HepG2 (cell line): ENCODE results near the gene CCDC83. TPM values are rescaled to one million over a fixed set of nuclear protein-coding genes. Genes with fewer than 3 reads are reported as not detected.
A peak's percentile ranks its signal among the peaks of the same experiment; 100 is the strongest.
"Not testable (repeated sequence)": the region's sequence is repeated elsewhere in the genome, so short reads cannot be mapped to it uniquely, and the experiment has no call there.

Experiments used
- ATAC-seq: fragments of 200-7000 bp; cut with Tn5 transposase; 3 replicates; pipeline ENCODE4 v1.9.1; 2020; ENCODE audit warnings: mild to moderate bottlenecking, moderate library complexity
- BruUV-seq: library from RNA; stranded (reverse); fragments of 400-500 nt; replicated peaks from 2 replicates; lab custom pipeline; 2021; lab: Mats Ljungman, UMichigan
- CTCF ChIA-PET: fragments of 300-600 bp; formaldehyde crosslinking; extraction: SDS; loops from one replicate; lab custom pipeline; 2021; ENCODE audit warnings: low total read pairs, inconsistent platforms, low intra/inter-chr PET ratio; lab: Yijun Ruan, JAX
- POLR2A ChIA-PET: fragments of 350-600 bp; sonication (Branson Sonifier 250); formaldehyde crosslinking; loops from one replicate; lab custom pipeline; 2020; ENCODE audit warnings: antibody characterized with exemption, inconsistent platforms; lab: Yijun Ruan, JAX
- DNase-seq: peaks from one replicate; pipeline ENCODE4 v3.0.0-alpha.2; 2015; ENCODE audit warnings: low spot score
- FAIRE-seq: peaks from 3 replicates; lab custom pipeline; 2011; peaks lifted over from hg19 to GRCh38; lab: Jason Lieb, UNC
- H2AFZ ChIP-seq: one replicate; pipeline ENCODE4 v1.6.1; 2011; ENCODE audit warnings: low read length, inconsistent platforms
- H3K27ac ChIP-seq: fragments of 300-600 bp; 3 replicates; pipeline ENCODE4 v1.8.0; 2011; ENCODE audit warnings: mixed run types, mild to moderate bottlenecking, mixed read lengths, low read length, inconsistent platforms; ENCODE audit not compliant: insufficient read depth; ENCODE audit errors: extremely low read length
- H3K27me3 ChIP-seq, 2 experiments: fragments of 200-600 bp in 1 of 2; 2 replicates in 1 of 2; 3 replicates in 1 of 2; pipeline versions ENCODE4 v1.6.0 to v1.8.0; 2011; ENCODE audit warnings: low read length in 2 of 2, mild to moderate bottlenecking in 2 of 2, moderate library complexity in 2 of 2, inconsistent platforms in 1 of 2; ENCODE audit not compliant: insufficient read depth in 2 of 2, control insufficient read depth in 1 of 2
- H3K36me3 ChIP-seq, 2 experiments: fragments of 200-600 bp in 1 of 2; replicated peaks in 1 of 2; 2 replicates in 1 of 2; 3 replicates in 1 of 2; pipeline versions ENCODE4 v1.5.1 to v1.8.0; 2011; ENCODE audit warnings: low read length in 2 of 2, inconsistent platforms in 1 of 2; ENCODE audit not compliant: insufficient read depth in 2 of 2, control insufficient read depth in 1 of 2
- H3K4me1 ChIP-seq: 2 replicates; pipeline ENCODE4 v1.5.1; 2012; ENCODE audit warnings: low read length, inconsistent platforms; ENCODE audit not compliant: insufficient read depth
- H3K4me2 ChIP-seq: 2 replicates; pipeline ENCODE4 v1.6.0; 2011; ENCODE audit warnings: low read depth, low read length, inconsistent platforms
- H3K4me3 ChIP-seq, 3 experiments: fragments of 200-600 bp in 1 of 3; sonication (generic), shearing (Covaris generic) in 1 of 3; replicated peaks in 1 of 3; 2 replicates each; pipeline ENCODE4 v1.5.1; 2011 to 2016; ENCODE audit warnings: low read length in 3 of 3, inconsistent platforms in 2 of 3, low read depth in 2 of 3, mild to moderate bottlenecking in 2 of 3, control low read depth in 1 of 3, mixed read lengths in 1 of 3; ENCODE audit not compliant: insufficient read depth in 1 of 3
- H3K79me2 ChIP-seq: one replicate; pipeline ENCODE4 v1.6.1; 2011; ENCODE audit warnings: low read length, inconsistent platforms; ENCODE audit not compliant: insufficient read depth
- H3K9ac ChIP-seq: 2 replicates; pipeline ENCODE4 v1.6.0; 2011; ENCODE audit warnings: mild to moderate bottlenecking, low read depth, low read length, inconsistent platforms; ENCODE audit not compliant: insufficient read depth
- H3K9me3 ChIP-seq: 2 replicates; pipeline ENCODE4 v1.5.1; 2012; ENCODE audit warnings: mild to moderate bottlenecking, low read length
- H4K20me1 ChIP-seq: 2 replicates; pipeline ENCODE4 v1.6.0; 2011; ENCODE audit warnings: inconsistent platforms, mild to moderate bottlenecking, low read length, moderate library complexity; ENCODE audit not compliant: insufficient read depth
- ATF7 ChIP-seq, 2 experiments: fragments of 450-650 bp in 1 of 2; sonication (generic) in 1 of 2; formaldehyde crosslinking in 1 of 2; IDR thresholded peaks; 2 replicates each; pipeline versions ENCODE4 v1.4.0 to v1.6.1; 2016 to 2020; ENCODE audit warnings: antibody characterized with exemption in 1 of 2, mild to moderate bottlenecking in 1 of 2, missing genetic modification reagents in 1 of 2
- BHLHE40 ChIP-seq: IDR thresholded peaks from 2 replicates; pipeline ENCODE4 v1.6.1; 2011; ENCODE audit warnings: low read length, improper control_type of control experiment
- CEBPG ChIP-seq: IDR thresholded peaks from 2 replicates; pipeline ENCODE4 v1.6.1; 2016
- CREM ChIP-seq, 2 experiments: sonication (generic) in 1 of 2; formaldehyde crosslinking in 1 of 2; IDR thresholded peaks; 2 replicates each; pipeline versions ENCODE4 v1.4.0 to v1.6.1; 2016 to 2020; ENCODE audit warnings: antibody characterized with exemption in 1 of 2, mild to moderate bottlenecking in 1 of 2, missing genetic modification reagents in 1 of 2
- FOXP1 ChIP-seq, 2 experiments: fragments of 450-650 bp in 1 of 2; IDR thresholded peaks; 2 replicates each; pipeline ENCODE4 v1.6.1; 2017 to 2018; ENCODE audit warnings: antibody characterized with exemption in 1 of 2
- NR2C2 ChIP-seq: sonication (generic); formaldehyde crosslinking; IDR thresholded peaks from 2 replicates; pipeline ENCODE4 v1.4.0; 2020; ENCODE audit warnings: missing genetic modification reagents, mild to moderate bottlenecking, moderate library complexity, borderline replicate concordance
- NR2F1 ChIP-seq, 2 experiments: fragments of 450-650 bp in 1 of 2; formaldehyde crosslinking in 1 of 2; IDR thresholded peaks; 2 replicates each; pipeline versions ENCODE4 v1.5.0 to v1.6.1; 2016 to 2020; ENCODE audit warnings: mild to moderate bottlenecking in 1 of 2, missing compliant biosample characterization in 1 of 2, missing genetic modification reagents in 1 of 2, moderate library complexity in 1 of 2
- SOX13 ChIP-seq, 3 experiments: fragments of 450-650 bp in 1 of 3; sonication (generic) in 1 of 3; formaldehyde crosslinking in 1 of 3; IDR thresholded peaks in 2 of 3; conservative IDR thresholded peaks in 1 of 3; 2 replicates each; pipeline versions ENCODE4 v1.5.0 to v1.6.1; 2016 to 2020; ENCODE audit warnings: antibody characterized with exemption in 1 of 3, mild to moderate bottlenecking in 1 of 3, missing compliant biosample characterization in 1 of 3, missing genetic modification reagents in 1 of 3, moderate library complexity in 1 of 3
- WGBS: methylation state at CpG from one replicate; pipeline ENCODE4 v1.1.6; 2017; ENCODE audit warnings: low lambda C conversion rate; 5-methylcytosine and 5-hydroxymethylcytosine counted together
- in situ Hi-C: cut with HindIII; loops from 2 replicates; pipeline ENCODE4 v1.10.0; 2017; ENCODE audit warnings: low pct_unique_long_range_greater_than_20kb; ENCODE audit not compliant: extremely low pct_ligation_motif_present
- intact Hi-C: fragments of 100-400 bp; cut with micrococcal nuclease; formaldehyde crosslinking; loops from one replicate; pipeline ENCODE4 v1.10.0; 2022; ENCODE audit not compliant: unreplicated experiment
- polyA plus RNA-seq, 8 experiments: library from polyadenylated mRNA; depleted of rRNA in 3 of 8; stranded (reverse) in 7 of 8; unstranded in 1 of 8; fragments of >200 nt; fragmentation: Illumina TruSeq in 4 of 8; extraction: Trizol in 4 of 8; gene quantifications; 2 replicates each; pipeline versions ENCODE4 v1.2.1 to v1.2.3, GENCODE V29; 2011 to 2016; ENCODE audit warnings: low read depth in 4 of 8, missing spikeins in 1 of 8, mixed read lengths in 1 of 8; ENCODE audit not compliant: insufficient read depth in 1 of 8
- total RNA-seq, 5 experiments: library from RNA; depleted of rRNA; stranded (reverse); fragments of >200 nt; fragmentation: Illumina TruSeq; extraction: Trizol; gene quantifications; 2 replicates each; pipeline ENCODE4 v1.2.3, GENCODE V29; 2016; ENCODE audit warnings: low read depth in 1 of 5
- TF ChIP-seq, protein P1 (sequence below): fragments of 450-650 bp; IDR thresholded peaks from 2 replicates; pipeline ENCODE4 v1.6.1; 2016
- TF ChIP-seq, protein P2 (sequence below): sonication (generic); formaldehyde crosslinking; IDR thresholded peaks from 2 replicates; pipeline ENCODE4 v1.4.0; 2020; ENCODE audit warnings: missing genetic modification reagents, borderline replicate concordance
- TF ChIP-seq, protein P3 (sequence below): sonication (generic); formaldehyde crosslinking; IDR thresholded peaks from 2 replicates; pipeline ENCODE4 v1.4.0; 2020; ENCODE audit warnings: missing genetic modification reagents

Gene CCDC83
- total and polyA plus RNA-seq, 2 of the 13 experiments (the other 11 are each of a cell fraction or from before 2014, with no cell fraction given), result not detected

DNA sequence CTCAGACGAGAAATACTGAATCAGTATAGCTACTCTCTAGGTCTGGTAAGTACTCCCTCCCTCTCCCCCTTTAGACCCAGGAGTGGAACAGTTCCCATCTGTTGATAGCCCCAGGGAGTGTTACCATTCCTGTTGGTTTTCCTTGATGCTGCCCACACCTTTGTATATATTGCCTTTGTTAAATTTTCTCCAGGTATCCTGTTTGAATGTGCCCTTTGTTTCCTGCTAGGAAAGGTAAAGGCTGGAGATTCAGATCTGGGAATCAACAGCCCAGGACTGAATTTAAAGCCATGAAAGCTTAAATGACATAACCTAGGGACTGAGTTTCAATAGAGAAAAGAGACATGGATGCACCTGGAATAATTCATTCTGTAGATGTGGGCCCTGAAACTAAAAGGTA lies 68.3 kb downstream of the CCDC83 start (continued):
- TF ChIP-seq, protein P1, sequence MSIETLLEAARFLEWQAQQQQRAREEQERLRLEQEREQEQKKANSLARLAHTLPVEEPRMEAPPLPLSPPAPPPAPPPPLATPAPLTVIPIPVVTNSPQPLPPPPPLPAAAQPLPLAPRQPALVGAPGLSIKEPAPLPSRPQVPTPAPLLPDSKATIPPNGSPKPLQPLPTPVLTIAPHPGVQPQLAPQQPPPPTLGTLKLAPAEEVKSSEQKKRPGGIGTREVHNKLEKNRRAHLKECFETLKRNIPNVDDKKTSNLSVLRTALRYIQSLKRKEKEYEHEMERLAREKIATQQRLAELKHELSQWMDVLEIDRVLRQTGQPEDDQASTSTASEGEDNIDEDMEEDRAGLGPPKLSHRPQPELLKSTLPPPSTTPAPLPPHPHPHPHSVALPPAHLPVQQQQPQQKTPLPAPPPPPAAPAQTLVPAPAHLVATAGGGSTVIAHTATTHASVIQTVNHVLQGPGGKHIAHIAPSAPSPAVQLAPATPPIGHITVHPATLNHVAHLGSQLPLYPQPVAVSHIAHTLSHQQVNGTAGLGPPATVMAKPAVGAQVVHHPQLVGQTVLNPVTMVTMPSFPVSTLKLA, result no peak
- TF ChIP-seq, protein P2, sequence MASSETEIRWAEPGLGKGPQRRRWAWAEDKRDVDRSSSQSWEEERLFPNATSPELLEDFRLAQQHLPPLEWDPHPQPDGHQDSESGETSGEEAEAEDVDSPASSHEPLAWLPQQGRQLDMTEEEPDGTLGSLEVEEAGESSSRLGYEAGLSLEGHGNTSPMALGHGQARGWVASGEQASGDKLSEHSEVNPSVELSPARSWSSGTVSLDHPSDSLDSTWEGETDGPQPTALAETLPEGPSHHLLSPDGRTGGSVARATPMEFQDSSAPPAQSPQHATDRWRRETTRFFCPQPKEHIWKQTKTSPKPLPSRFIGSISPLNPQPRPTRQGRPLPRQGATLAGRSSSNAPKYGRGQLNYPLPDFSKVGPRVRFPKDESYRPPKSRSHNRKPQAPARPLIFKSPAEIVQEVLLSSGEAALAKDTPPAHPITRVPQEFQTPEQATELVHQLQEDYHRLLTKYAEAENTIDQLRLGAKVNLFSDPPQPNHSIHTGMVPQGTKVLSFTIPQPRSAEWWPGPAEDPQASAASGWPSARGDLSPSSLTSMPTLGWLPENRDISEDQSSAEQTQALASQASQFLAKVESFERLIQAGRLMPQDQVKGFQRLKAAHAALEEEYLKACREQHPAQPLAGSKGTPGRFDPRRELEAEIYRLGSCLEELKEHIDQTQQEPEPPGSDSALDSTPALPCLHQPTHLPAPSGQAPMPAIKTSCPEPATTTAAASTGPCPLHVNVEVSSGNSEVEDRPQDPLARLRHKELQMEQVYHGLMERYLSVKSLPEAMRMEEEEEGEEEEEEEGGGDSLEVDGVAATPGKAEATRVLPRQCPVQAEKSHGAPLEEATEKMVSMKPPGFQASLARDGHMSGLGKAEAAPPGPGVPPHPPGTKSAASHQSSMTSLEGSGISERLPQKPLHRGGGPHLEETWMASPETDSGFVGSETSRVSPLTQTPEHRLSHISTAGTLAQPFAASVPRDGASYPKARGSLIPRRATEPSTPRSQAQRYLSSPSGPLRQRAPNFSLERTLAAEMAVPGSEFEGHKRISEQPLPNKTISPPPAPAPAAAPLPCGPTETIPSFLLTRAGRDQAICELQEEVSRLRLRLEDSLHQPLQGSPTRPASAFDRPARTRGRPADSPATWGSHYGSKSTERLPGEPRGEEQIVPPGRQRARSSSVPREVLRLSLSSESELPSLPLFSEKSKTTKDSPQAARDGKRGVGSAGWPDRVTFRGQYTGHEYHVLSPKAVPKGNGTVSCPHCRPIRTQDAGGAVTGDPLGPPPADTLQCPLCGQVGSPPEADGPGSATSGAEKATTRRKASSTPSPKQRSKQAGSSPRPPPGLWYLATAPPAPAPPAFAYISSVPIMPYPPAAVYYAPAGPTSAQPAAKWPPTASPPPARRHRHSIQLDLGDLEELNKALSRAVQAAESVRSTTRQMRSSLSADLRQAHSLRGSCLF (CRISPR knock-in tag), result no peak
- TF ChIP-seq ATF7 (IDR thresholded peaks at IDR 0.05), result no peak
- TF ChIP-seq ATF7 (CRISPR knock-in tag; IDR thresholded peaks at IDR 0.05), result no peak
- peak; percentile 44 to 62; a peak in 3 of 4 replicates for TF ChIP-seq NR2F1 (CRISPR knock-in tag; IDR thresholded peaks at IDR 0.05)

DNA sequence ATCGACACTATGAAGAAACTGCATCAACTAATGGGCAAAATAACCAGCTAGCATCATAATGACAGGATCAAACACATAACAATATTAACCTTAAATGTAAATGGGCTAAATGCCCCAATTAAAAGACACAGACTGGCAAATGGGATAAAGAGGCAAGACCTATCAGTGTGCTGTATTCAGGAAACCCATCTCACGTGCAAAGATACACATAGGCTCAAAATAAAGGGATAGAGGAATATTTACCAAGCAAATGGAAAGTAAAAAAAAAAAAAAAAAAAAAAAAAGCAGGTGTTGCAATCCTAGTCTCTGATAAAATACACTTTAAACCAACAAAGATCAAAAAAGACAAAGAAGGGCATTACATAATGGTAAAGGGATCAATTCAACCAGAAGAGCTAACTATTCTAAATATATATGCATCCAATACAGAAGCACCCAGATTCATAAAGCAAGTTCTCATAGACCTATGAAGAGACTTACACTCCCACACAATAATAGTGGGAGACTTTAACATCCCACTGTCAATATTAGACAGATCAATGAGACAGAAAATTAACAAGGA lies 71.6 kb downstream of the CCDC83 start:
- POLR2A ChIA-PET; H3K9me3 ChIP-seq; FAIRE-seq; H3K9ac ChIP-seq; H3K36me3 ChIP-seq; H3K4me3 ChIP-seq; CTCF ChIA-PET; H2AFZ ChIP-seq; H4K20me1 ChIP-seq; BruUV-seq; ATAC-seq; H3K27me3 ChIP-seq; H3K79me2 ChIP-seq; DNase-seq; TF ChIP-seq SOX13 (IDR thresholded peaks at IDR 0.05); CREM (CRISPR knock-in tag; IDR thresholded peaks at IDR 0.05); FOXP1 (IDR thresholded peaks at IDR 0.05): not testable (repeated sequence)
- Histone ChIP-seq H3K4me2 (peak overlapping the region; percentile 18; the same call in 1 of the 2 replicates), H3K4me1 (peaks cover 88% of the 10 kb centered on the region), H3K27ac (peak overlapping the region; percentile 57)
- in situ Hi-C loops, result loop anchor here (25.0 kb wide), 1 partner anchor 286 kb away; no protein-coding TSS in a partner anchor
- WGBS, result 46% methylated on average over 2 of the region's 2 CpGs
- intact Hi-C loops, result loop anchor here (5.0 kb wide), 1 partner anchor 141 kb away; the partner anchor contains the start of gene PICALM
- TF ChIP-seq BHLHE40, result peak; percentile 65
- TF ChIP-seq SOX13 (CRISPR knock-in tag; conservative IDR thresholded peaks at IDR 0.05 in 1 of 2, IDR thresholded peaks at IDR 0.05 in 1 of 2), result peak in 1 of 2 experiments; percentile 82; a peak in 2 of 4 replicates
- TF ChIP-seq CREM (IDR thresholded peaks at IDR 0.05), result peak; percentile 69
- TF ChIP-seq, protein P3, sequence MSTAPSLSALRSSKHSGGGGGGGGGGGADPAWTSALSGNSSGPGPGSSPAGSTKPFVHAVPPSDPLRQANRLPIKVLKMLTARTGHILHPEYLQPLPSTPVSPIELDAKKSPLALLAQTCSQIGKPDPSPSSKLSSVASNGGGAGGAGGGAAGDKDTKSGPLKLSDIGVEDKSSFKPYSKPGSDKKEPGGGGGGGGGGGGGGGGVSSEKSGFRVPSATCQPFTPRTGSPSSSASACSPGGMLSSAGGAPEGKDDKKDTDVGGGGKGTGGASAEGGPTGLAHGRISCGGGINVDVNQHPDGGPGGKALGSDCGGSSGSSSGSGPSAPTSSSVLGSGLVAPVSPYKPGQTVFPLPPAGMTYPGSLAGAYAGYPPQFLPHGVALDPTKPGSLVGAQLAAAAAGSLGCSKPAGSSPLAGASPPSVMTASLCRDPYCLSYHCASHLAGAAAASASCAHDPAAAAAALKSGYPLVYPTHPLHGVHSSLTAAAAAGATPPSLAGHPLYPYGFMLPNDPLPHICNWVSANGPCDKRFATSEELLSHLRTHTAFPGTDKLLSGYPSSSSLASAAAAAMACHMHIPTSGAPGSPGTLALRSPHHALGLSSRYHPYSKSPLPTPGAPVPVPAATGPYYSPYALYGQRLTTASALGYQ, result peak; percentile 63; the same call in 1 of the 2 replicates
- peak; percentile 16; the same call in 1 of the 2 replicates for TF ChIP-seq NR2C2 (CRISPR knock-in tag)
- TF ChIP-seq CEBPG (CRISPR knock-in tag), result peak; percentile 72
- peak; percentile 70 for TF ChIP-seq FOXP1 (CRISPR knock-in tag; IDR thresholded peaks at IDR 0.05)
